ENCODE results near the gene HS6ST2. TPM values are rescaled to one million over a fixed set of nuclear protein-coding genes. Genes with fewer than 3 reads are reported as not detected.

The HS6ST2 gene
- total and polyA plus RNA-seq, 9 of the 15 experiments (the other 6 are each of a cell fraction or from before 2014, with no cell fraction given): not detected

GRCh38 chrX:132728296-132728695, 230.1 kb downstream of the HS6ST2 start:
- H3K4me2 ChIP-seq (ENCODE audit: insufficient read depth, low read length): no peak overlapping the region
- no peak for FAIRE-seq
- 0% methylated on average over 1 of the region's 6 CpGs for WGBS (ENCODE audit: insufficient coverage, low coverage, missing lambda C conversion rate)
- H3K4me3 ChIP-seq: no peak overlapping the region
- H3K9me3 ChIP-seq (replicated peaks; ENCODE audit: control insufficient read depth, insufficient read depth, low read depth, low read length): no peaks in the 10 kb centered on the region
- ATAC-seq: no peak
- H3K36me3 ChIP-seq (ENCODE audit: control insufficient read depth, insufficient read depth, low read length): no peaks in the 10 kb centered on the region
- TF ChIP-seq SRF (CRISPR knock-in tag; IDR thresholded peaks at IDR 0.05) (no peak), NRF1 (conservative IDR thresholded peaks at IDR 0.05 in 1 of 2, IDR thresholded peaks at IDR 0.05 in 1 of 2) (peak; percentile 67 to 74)
- in situ Hi-C loops (cut with MboI): no loop called here
- intact Hi-C loops (cut with micrococcal nuclease): no loop called here
- H4K20me1 ChIP-seq (replicated peaks; ENCODE audit: control insufficient read depth, insufficient read depth, low read length): no peaks in the 10 kb centered on the region
- H3K27me3 ChIP-seq (ENCODE audit: control insufficient read depth in 2 of 2, insufficient read depth in 2 of 2, low read length in 2 of 2): no peaks in the 10 kb centered on the region
- CTCF ChIA-PET (ENCODE audit: low intra/inter-chr PET ratio): no interaction called here
- H3K27ac ChIP-seq (ENCODE audit: extremely low read depth, low read depth, low read length): no peak overlapping the region
- H3K9ac ChIP-seq (ENCODE audit: insufficient read depth in 1 of 2, low read depth in 2 of 2, low read length in 2 of 2): no peak overlapping the region
- POLR2A ChIA-PET: interaction anchor here (0.8 kb wide), 1 partner anchor 215 kb away, joined by 4 read pairs; no protein-coding TSS in a partner anchor
- BruUV-seq (replicated peaks): no TSS peak
- no peaks in the 10 kb centered on the region for H3K79me2 ChIP-seq (ENCODE audit: control insufficient read depth, insufficient read depth, low read length)
- H3K9me1 ChIP-seq (ENCODE audit: control insufficient read depth, insufficient read depth, low read length): no peaks in the 10 kb centered on the region
- no peaks in the 10 kb centered on the region for H3K4me1 ChIP-seq (replicated peaks in 1 of 2; ENCODE audit: control insufficient read depth in 2 of 2, insufficient read depth in 2 of 2, low read length in 2 of 2)
- H2AFZ ChIP-seq (ENCODE audit: low read depth, low read length): 0 out of 2 replicates have a peak overlapping the region, but pooled peaks have one; percentile 24
- no peak for DNase-seq (ENCODE audit: extremely low read depth in 1 of 4, low spot score in 3 of 4)

GRCh38 chrX:132718431-132718958, 239.9 kb downstream of the HS6ST2 start:
- Histone ChIP-seq H3K4me1 (replicated peaks in 1 of 2; ENCODE audit: control insufficient read depth in 2 of 2, insufficient read depth in 2 of 2, low read length in 2 of 2) (no peaks in the 10 kb centered on the region), H3K9me3 (replicated peaks; ENCODE audit: control insufficient read depth, insufficient read depth, low read depth, low read length) (no peaks in the 10 kb centered on the region), H3K9me1 (ENCODE audit: control insufficient read depth, insufficient read depth, low read length) (no peaks in the 10 kb centered on the region), H3K4me3 (no peak overlapping the region), H3K36me3 (ENCODE audit: control insufficient read depth, insufficient read depth, low read length) (no peaks in the 10 kb centered on the region), H2AFZ (ENCODE audit: low read depth, low read length) (no peak overlapping the region), H4K20me1 (replicated peaks; ENCODE audit: control insufficient read depth, insufficient read depth, low read length) (no peaks in the 10 kb centered on the region), H3K4me2 (ENCODE audit: insufficient read depth, low read length) (no peak overlapping the region), H3K79me2 (ENCODE audit: control insufficient read depth, insufficient read depth, low read length) (no peaks in the 10 kb centered on the region), H3K27ac (ENCODE audit: extremely low read depth, low read depth, low read length) (no peak overlapping the region), H3K27me3 (ENCODE audit: control insufficient read depth in 2 of 2, insufficient read depth in 2 of 2, low read length in 2 of 2) (no peaks in the 10 kb centered on the region), H3K9ac (ENCODE audit: insufficient read depth in 1 of 2, low read depth in 2 of 2, low read length in 2 of 2) (no peak overlapping the region)
- FAIRE-seq: no peak
- TF ChIP-seq SREBF2 (CRISPR knock-in tag; IDR thresholded peaks at IDR 0.05): no peak
- no peak for TF ChIP-seq ZNF41 (CRISPR knock-in tag; conservative IDR thresholded peaks at IDR 0.05)
- no peak for TF ChIP-seq CREB3 (tag; conservative IDR thresholded peaks at IDR 0.05; ENCODE audit: low read depth)
- TF ChIP-seq ZNF551 (CRISPR knock-in tag; IDR thresholded peaks at IDR 0.05): no peak
- no peak for TF ChIP-seq PRMT5 (CRISPR knock-in tag; IDR thresholded peaks at IDR 0.05)
- TF ChIP-seq ZC3H8 (IDR thresholded peaks at IDR 0.05): no peak
- no peak for TF ChIP-seq BRF1 (IDR thresholded peaks at IDR 0.05; ENCODE audit: borderline replicate concordance, extremely low read depth, insufficient read length)
- TF ChIP-seq, protein P1, sequence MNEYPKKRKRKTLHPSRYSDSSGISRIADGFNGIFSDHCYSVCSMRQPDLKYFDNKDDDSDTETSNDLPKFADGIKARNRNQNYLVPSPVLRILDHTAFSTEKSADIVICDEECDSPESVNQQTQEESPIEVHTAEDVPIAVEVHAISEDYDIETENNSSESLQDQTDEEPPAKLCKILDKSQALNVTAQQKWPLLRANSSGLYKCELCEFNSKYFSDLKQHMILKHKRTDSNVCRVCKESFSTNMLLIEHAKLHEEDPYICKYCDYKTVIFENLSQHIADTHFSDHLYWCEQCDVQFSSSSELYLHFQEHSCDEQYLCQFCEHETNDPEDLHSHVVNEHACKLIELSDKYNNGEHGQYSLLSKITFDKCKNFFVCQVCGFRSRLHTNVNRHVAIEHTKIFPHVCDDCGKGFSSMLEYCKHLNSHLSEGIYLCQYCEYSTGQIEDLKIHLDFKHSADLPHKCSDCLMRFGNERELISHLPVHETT (CRISPR knock-in tag; conservative IDR thresholded peaks at IDR 0.05 in 1 of 2, IDR thresholded peaks at IDR 0.05 in 1 of 2): no peak
- TF ChIP-seq NFXL1 (CRISPR knock-in tag; IDR thresholded peaks at IDR 0.05): no peak
- TF ChIP-seq ARID1B (IDR thresholded peaks at IDR 0.05): no peak
- CTCF ChIA-PET (ENCODE audit: low intra/inter-chr PET ratio): no interaction called here
- in situ Hi-C loops (cut with MboI): no loop called here
- no TSS peak for BruUV-seq (replicated peaks)
- no peak for ATAC-seq
- no peak for DNase-seq (ENCODE audit: extremely low read depth in 1 of 4, low spot score in 3 of 4)
- POLR2A ChIA-PET: interaction anchor here (0.8 kb wide), 1 partner anchor 11 kb away, joined by 4 read pairs; no protein-coding TSS in a partner anchor
- WGBS (ENCODE audit: insufficient coverage, low coverage, missing lambda C conversion rate): 0% methylated on average over 1 of the region's 1 CpG
- intact Hi-C loops (cut with micrococcal nuclease): no loop called here

All from K562 (cell line).